A673 (cell line): ENCODE results near the gene MRGPRE. TPM values are rescaled to one million over a fixed set of nuclear protein-coding genes. Genes with fewer than 3 reads are reported as not detected.

Experiments
- BruUV-seq: library from RNA; stranded (reverse); fragments of 400-500 nt; replicated peaks from 2 replicates; lab custom pipeline; 2021; lab: Mats Ljungman, UMichigan
- CTCF ChIA-PET: fragments of 300-600 bp; sonication (Branson Sonifier 250); formaldehyde crosslinking; loops from one replicate; lab custom pipeline; 2022; ENCODE audit warnings: antibody characterized with exemption; lab: Charles Lee
- POLR2A ChIA-PET: fragments of 300-600 bp; sonication (Branson Sonifier 250); formaldehyde crosslinking; loops from one replicate; lab custom pipeline; 2022; ENCODE audit warnings: antibody characterized with exemption; ENCODE audit not compliant: low non-redundant PET; lab: Charles Lee
- DNase-seq: peaks from one replicate; pipeline ENCODE4 v3.0.0-alpha.2; 2015; ENCODE audit warnings: low spot score
- H3K27ac ChIP-seq: fragments of 200-600 bp; sonication (generic); 2 replicates; pipeline ENCODE4 v1.5.1; 2016; ENCODE audit warnings: mixed run types, low read depth, mild to moderate bottlenecking, mixed read lengths, antibody characterized with exemption, low read length; ENCODE audit not compliant: poor library complexity, severe bottlenecking
- H3K27me3 ChIP-seq: fragments of 200-600 bp; sonication (generic); replicated peaks from 2 replicates; pipeline ENCODE4 v1.6.1; 2017; ENCODE audit warnings: mixed run types, low read depth, mild to moderate bottlenecking, mixed read lengths, antibody characterized with exemption, low read length; ENCODE audit not compliant: insufficient read depth, poor library complexity
- H3K36me3 ChIP-seq: fragments of 200-600 bp; sonication (generic); 2 replicates; pipeline ENCODE4 v1.6.1; 2016; ENCODE audit warnings: mixed run types, mild to moderate bottlenecking, mixed read lengths, antibody characterized with exemption, low read length; ENCODE audit not compliant: insufficient read depth, poor library complexity, severe bottlenecking
- H3K4me1 ChIP-seq: fragments of 200-600 bp; sonication (generic); 2 replicates; pipeline ENCODE4 v1.6.1; 2017; ENCODE audit warnings: mixed run types, mild to moderate bottlenecking, mixed read lengths, antibody characterized with exemption, low read length; ENCODE audit not compliant: insufficient read depth, poor library complexity, severe bottlenecking
- H3K4me3 ChIP-seq: fragments of 200-600 bp; sonication (generic); 2 replicates; pipeline ENCODE4 v1.5.1; 2016; ENCODE audit warnings: low read depth, mixed run types, mild to moderate bottlenecking, mixed read lengths, low read length; ENCODE audit not compliant: poor library complexity, severe bottlenecking
- H3K9me3 ChIP-seq: fragments of 200-600 bp; sonication (generic); 2 replicates; pipeline ENCODE4 v1.6.1; 2016; ENCODE audit warnings: mixed run types, low read depth, mild to moderate bottlenecking, mixed read lengths, antibody characterized with exemption, low read length; ENCODE audit not compliant: poor library complexity, severe bottlenecking
- EZH2 ChIP-seq: fragments of 200-600 bp; sonication (generic); IDR thresholded peaks from 2 replicates; pipeline ENCODE4 v1.6.1; 2017; ENCODE audit warnings: borderline replicate concordance, low read depth, mild to moderate bottlenecking, mixed read lengths, antibody characterized with exemption, low read length; ENCODE audit not compliant: poor library complexity, severe bottlenecking
- intact Hi-C: fragments of 100-400 bp; cut with micrococcal nuclease; formaldehyde crosslinking; loops from one replicate; pipeline ENCODE4 v1.10.0; 2022; ENCODE audit not compliant: unreplicated experiment
- total RNA-seq: library from RNA; stranded (reverse); gene quantifications from 2 replicates; pipeline ENCODE4 v1.2.3, GENCODE V29; 2021
- TF ChIP-seq, protein P1 (sequence below): fragments of 300-800, 200-600 bp; sonication (generic); conservative IDR thresholded peaks from 2 replicates; pipeline ENCODE4 v1.5.1; 2017; ENCODE audit warnings: low read depth, mild to moderate bottlenecking, antibody characterized with exemption, low read length, moderate library complexity, mixed read lengths

Gene MRGPRE
- total RNA-seq, 1 experiment from 2014 or later, result not detected

- no peaks in the 10 kb centered on the region for H3K27me3 ChIP-seq
- CTCF ChIA-PET, result no interaction called here
- H3K4me3 ChIP-seq, result no peak overlapping the region
- no peaks in the 10 kb centered on the region for H3K4me1 ChIP-seq
- no peak overlapping the region for H3K27ac ChIP-seq
- H3K9me3 ChIP-seq, result peaks cover 11% of the 10 kb centered on the region
- POLR2A ChIA-PET, result no interaction called here
- intact Hi-C loops, result no loop called here
- H3K36me3 ChIP-seq, result no peaks in the 10 kb centered on the region
- TF ChIP-seq EZH2, result no peak
- TF ChIP-seq, protein P1, sequence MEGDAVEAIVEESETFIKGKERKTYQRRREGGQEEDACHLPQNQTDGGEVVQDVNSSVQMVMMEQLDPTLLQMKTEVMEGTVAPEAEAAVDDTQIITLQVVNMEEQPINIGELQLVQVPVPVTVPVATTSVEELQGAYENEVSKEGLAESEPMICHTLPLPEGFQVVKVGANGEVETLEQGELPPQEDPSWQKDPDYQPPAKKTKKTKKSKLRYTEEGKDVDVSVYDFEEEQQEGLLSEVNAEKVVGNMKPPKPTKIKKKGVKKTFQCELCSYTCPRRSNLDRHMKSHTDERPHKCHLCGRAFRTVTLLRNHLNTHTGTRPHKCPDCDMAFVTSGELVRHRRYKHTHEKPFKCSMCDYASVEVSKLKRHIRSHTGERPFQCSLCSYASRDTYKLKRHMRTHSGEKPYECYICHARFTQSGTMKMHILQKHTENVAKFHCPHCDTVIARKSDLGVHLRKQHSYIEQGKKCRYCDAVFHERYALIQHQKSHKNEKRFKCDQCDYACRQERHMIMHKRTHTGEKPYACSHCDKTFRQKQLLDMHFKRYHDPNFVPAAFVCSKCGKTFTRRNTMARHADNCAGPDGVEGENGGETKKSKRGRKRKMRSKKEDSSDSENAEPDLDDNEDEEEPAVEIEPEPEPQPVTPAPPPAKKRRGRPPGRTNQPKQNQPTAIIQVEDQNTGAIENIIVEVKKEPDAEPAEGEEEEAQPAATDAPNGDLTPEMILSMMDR, result no peak
- BruUV-seq, result no TSS peak
- no peak for DNase-seq
Observed at GRCh38 chr11:3180869-3181268, 51.3 kb downstream of the MRGPRE start.

GRCh38 chr11:3178349-3178748 is 53.9 kb downstream of the MRGPRE start:
- TF ChIP-seq, protein P1, result no peak
- TF ChIP-seq EZH2, result no peak
- no peak for DNase-seq
- POLR2A ChIA-PET, result no interaction called here
- intact Hi-C loops, result no loop called here
- H3K4me1 ChIP-seq, result no peaks in the 10 kb centered on the region
- peaks cover 11% of the 10 kb centered on the region for H3K9me3 ChIP-seq
- no peaks in the 10 kb centered on the region for H3K36me3 ChIP-seq
- no peaks in the 10 kb centered on the region for H3K27me3 ChIP-seq
- BruUV-seq, result no TSS peak
- H3K27ac ChIP-seq, result no peak overlapping the region
- CTCF ChIA-PET, result no interaction called here
- no peak overlapping the region for H3K4me3 ChIP-seq

GRCh38 chr11:3177931-3178330 is 54.3 kb downstream of the MRGPRE start:
- H3K36me3 ChIP-seq, result no peaks in the 10 kb centered on the region
- ChIA-PET POLR2A (no interaction called here), CTCF (no interaction called here)
- H3K9me3 ChIP-seq, result peaks cover 11% of the 10 kb centered on the region
- TF ChIP-seq, protein P1, result no peak
- no peak for TF ChIP-seq EZH2
- no peak overlapping the region for H3K27ac ChIP-seq
- no TSS peak for BruUV-seq
- no peaks in the 10 kb centered on the region for H3K27me3 ChIP-seq
- no peaks in the 10 kb centered on the region for H3K4me1 ChIP-seq
- DNase-seq, result no peak
- no peak overlapping the region for H3K4me3 ChIP-seq
- intact Hi-C loops, result no loop called here

Other genes with a start within 250 kb of the MRGPRE start
- 169 and 184 TPM in 2 replicates for gene NAP1L4, start 240.1 kb downstream of the MRGPRE start, total RNA-seq
- gene CARS1, start 175.0 kb downstream of the MRGPRE start, total RNA-seq, result 76.4 and 106 TPM in 2 replicates
- 28.4 and 30.1 TPM in 2 replicates for gene OSBPL5, start 67.1 kb downstream of the MRGPRE start, total RNA-seq
- gene MRGPRG, start 13.6 kb downstream of the MRGPRE start, total RNA-seq, result not detected in 2 replicates
- 44.3 and 49.2 TPM in 2 replicates for gene ZNF195, start 146.7 kb upstream of the MRGPRE start, total RNA-seq